ENCODE results near the gene HS3ST6.
"Not testable (repeated sequence)": the region's sequence is repeated elsewhere in the genome, so short reads cannot be mapped to it uniquely, and the experiment has no call there.

Gene HS3ST6

DNA sequence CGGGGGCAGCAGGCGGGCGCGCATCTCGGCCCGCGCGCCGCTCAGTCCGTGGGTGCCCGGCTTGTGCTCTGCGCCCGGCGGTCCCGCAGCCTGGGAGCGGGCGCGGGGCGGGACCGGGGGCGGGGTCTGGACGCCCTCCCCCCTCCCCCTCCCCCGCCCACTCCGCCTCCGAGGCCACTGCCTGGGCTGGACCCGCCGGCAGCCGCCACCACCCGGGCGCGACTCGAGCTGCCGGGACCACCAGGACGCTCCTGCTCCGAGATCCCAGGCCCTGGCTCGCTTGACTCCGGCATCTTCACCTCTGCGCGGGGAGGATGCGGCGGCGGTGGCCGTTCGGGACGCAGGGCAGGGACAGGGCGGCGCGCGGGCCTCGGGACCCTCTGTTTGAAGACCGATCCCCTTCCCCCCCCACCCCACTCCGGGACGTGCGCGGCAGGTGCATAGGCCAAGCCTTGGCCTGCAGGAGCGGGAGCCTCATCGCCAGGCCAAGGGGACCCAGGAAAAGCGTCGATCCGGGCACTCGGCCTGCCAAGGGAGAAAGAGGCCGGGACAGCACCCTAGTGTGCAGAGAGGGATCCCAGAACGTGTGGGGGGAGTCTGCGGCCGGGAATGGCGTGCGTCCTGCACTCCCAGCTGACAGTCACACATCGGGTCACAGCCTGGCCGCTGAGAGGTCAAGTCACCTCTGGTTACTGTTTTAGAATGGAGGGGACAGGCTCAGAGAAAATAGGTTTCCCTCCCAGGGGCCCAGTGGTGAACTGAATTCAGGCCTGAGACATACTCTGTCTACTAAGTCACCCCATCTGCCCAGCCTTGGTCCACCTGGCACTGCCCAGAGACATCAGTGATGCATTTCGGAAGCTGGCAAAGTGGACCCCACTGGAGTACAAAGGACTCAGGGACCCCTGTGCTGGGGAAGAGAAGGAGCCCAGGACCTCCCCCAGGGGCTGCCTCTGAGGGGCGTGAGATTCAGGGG is at the start of gene HS3ST6:
Gene HS3ST6, minus strand, starts transcription at position 65 of the 976 bp plus-strand sequence. CDS start 92 bp downstream, outside the sequence.
- no peak for DNase-seq (ENCODE audit: low read depth in 1 of 2, low spot score in 1 of 2)

DNA sequence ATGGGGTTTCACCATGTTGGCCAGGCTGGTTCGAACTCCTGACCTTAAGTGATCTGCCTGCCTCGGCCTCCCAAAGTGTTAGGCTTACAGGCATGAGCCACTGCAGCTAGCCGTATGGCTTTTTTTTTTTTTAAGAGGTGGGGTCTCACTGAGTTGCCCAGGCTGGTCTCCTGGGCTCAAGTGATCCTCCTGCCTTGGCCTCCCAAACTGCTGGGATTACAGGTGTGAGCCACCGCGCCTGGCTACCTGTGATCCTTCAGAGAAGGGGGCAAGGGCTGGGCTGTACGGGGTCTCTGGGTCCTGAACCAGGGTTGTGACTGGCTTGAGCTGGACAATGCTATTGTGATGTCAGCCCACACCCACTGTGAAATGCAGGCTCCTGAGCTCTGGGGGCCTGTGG is 48.2 kb upstream of the HS3ST6 start, which contains the start of gene RNF151:
Gene RNF151, plus strand, starts transcription at position 397 of the 400 bp plus-strand sequence. CDS start 26 bp downstream, outside the sequence.
- no peak for DNase-seq (ENCODE audit: low read depth in 1 of 2, low spot score in 1 of 2)

DNA sequence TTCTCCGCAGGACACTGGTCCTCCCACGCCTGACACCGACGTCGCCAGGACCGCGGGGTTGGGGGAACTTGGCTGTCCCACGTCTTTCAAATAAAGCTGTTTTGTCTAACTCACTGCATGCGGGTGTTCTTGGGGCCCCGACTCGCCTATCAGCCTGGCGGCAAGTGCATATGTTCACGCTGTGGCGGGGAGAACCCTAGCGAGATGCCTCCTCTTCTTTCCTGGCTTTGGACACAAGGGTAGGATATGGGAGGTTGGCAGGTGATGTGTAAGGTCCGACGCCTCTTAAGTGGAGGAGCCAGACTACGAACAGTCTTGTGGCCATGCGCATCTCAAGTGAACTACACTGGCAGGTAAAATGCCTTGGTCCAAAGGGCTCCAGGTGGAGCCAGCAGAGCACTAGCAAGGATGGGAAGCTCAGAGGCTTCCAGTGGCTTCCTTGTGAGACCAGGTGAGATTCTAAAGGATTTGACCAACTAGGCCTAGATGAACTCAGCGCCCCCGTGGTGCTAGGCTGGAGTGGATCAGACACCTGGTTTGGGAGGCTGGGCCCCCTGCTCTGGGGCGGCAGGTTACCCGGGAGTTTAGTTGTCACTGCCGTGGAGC is 47.3 kb upstream of the HS3ST6 start:
- DNase-seq (ENCODE audit: low read depth in 1 of 2, low spot score in 1 of 2): no peak

GRCh38 chr16:1964506-1965395 is 46.5 kb upstream of the HS3ST6 start, which contains the start of gene RPS2:
Gene RPS2 (minus strand): TSS chr16:1964826. CDS start chr16:1964625, 201 bp downstream.
- peak; percentile 96 to 97 for DNase-seq (ENCODE audit: low read depth in 1 of 2, low spot score in 1 of 2)

GRCh38 chr16:1963806-1964505 is 45.7 kb upstream of the HS3ST6 start:
- DNase-seq (ENCODE audit: low read depth in 1 of 2, low spot score in 1 of 2): peak in 1 of 2 donors; percentile 29

GRCh38 chr16:1962161-1963153 is 44.2 kb upstream of the HS3ST6 start:
- DNase-seq (ENCODE audit: low read depth in 1 of 2, low spot score in 1 of 2): not testable (repeated sequence)

- DNase-seq (ENCODE audit: low read depth in 1 of 2, low spot score in 1 of 2): no peak
These were observed 43.4 kb upstream of the HS3ST6 start for GRCh38 chr16:1961651-1962067.

DNA sequence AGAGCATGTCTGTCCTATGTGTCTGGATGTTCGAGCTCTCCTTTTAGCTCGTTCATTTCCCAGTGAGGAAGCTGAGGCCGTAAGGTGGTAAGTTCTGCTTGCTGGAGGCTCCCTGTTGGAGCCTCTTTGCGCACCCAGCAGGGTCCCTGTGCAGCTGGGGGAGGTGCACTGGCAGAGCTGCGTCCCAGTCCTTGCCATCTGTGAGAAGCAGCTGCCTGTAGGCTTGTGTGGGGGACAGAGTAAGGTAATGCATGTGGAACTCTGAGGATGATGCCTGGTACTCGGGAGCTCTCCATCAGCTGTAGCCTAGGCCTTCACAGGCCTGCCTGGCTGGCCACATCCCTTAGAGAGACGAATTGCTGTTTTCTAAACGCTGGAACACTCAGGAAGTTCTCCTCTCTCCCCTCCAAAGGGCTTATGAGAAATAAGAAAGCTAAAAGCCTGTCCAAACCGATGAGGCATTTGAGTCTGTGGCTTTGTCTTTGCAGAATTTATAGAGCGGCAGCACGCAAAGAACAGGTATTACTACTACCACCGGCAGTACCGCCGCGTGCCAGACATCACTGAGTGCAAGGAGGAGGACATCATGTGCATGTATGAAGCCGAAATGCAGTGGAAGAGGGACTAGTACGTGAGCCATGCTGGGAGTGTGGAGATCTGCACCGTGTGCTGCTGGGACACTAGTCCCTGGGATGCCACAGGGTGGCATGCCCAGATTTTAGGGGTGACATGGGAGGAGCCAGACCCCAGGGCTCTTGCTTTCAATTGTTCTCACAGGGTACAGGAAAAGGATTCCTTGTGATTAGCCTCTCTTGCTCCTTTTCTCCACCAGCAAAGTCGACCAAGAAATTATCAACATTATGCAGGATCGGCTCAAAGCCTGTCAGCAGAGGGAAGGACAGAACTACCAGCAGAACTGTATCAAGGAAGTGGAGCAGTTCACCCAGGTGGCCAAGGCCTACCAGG is 42.7 kb upstream of the HS3ST6 start:
- no peak for DNase-seq (ENCODE audit: low read depth in 1 of 2, low spot score in 1 of 2)

DNA sequence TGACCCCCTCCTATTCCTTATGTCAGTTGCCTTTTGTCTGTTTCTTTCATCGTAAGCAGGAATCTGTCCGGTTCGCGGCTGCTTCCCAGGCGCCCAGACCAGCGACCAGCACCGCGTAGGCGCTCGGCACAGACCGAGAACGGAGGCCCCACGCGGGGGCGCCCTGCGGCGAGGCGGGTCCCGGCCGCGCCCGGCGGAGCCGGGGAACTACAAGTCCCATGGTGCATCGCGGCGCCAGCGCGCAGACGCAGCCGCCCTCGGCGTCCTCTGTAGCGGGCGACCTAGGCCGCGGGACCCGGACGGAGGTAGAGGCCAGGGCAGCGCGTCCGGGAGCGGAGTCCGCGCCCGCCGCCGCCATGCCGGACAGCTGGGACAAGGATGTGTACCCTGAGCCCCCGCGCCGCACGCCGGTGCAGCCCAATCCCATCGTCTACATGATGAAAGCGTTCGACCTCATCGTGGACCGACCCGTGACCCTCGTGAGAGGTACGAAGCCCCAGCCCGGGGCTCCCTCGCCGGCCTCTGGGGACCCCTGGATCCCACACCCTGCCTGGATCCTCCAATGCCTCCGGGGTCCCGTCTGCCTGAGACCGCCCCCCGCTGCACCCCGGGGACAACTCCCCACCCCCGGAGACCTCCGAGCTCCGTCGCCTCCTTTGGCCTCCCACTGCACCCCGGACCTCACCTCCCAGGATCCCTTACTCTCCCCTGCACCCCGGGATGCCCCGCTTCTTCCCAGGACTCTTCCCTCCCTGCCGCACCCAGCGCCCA is 41.2 kb upstream of the HS3ST6 start, which contains the start of gene NDUFB10:
Gene NDUFB10, plus strand, starts transcription at position 270 of the 771 bp plus-strand sequence. Its CDS starts 87 bp downstream, at position 357.
- peak; percentile 83 to 86 for DNase-seq (ENCODE audit: low read depth in 1 of 2, low spot score in 1 of 2)

DNA sequence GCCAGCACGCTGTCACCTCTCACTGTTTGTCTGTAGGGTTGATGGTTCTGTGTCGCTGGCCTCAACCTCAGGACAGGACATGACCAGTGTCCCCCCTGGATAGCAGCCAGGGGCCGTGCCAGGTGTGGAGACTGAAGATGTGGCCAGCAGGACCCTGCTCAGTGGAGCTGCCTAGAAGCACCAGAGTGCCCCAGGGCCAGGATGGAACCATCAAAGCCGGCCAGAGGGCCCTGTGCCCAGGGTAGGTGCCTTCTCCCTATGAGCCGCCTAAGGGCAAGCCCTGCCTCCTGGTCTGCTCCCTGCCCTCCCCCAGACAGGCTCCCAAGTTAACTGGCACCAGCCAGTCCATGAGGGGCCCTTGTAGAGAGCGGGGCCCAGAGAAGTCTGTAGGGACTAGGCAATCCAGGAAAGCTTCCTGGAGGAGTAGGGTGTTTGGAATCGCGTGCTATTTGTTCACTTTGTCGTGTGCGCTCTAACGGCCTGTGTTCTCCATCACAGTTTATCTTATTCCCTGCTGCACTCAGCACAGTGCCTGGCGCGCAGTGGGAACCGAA is 40.6 kb upstream of the HS3ST6 start:
- DNase-seq (ENCODE audit: low read depth in 1 of 2, low spot score in 1 of 2): no peak

- not testable (repeated sequence) for DNase-seq (ENCODE audit: low read depth in 1 of 2, low spot score in 1 of 2)
These were observed 39.9 kb upstream of the HS3ST6 start for GRCh38 chr16:1958143-1958491.

DNA sequence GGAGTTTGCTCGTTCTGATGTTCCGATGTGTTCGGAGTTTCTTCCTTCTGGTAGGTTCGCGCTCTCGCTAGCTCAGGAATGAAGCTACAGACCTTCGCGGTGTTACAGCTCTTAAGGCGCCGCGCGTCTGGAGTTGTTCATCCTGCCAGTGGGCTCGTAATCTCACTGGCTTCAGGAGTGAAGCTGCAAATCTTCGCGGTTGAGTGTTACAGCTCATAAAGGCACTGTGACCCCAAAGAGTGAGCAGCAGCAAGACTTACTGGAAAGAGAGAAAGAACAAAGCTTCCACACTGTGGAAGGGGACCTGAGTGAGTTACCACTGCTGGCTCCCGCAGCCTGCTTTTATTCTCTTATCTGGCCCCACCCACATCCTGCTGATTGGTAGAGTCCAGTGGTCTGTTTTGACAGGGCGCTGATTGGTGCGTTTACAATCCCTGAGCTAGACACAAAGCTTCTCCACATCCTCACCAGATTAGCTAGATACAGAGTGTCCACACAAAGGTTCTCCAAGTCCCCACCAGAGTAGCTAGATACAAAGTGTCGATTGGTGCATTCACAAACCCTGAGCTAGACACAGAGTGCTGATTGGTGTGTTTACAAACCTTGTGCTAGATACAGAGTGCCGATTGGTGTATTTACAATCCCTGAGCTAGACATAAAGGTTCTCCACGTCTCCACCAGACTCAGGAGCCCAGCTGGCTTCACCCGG is 39.4 kb upstream of the HS3ST6 start:
- not testable (repeated sequence) for DNase-seq (ENCODE audit: low read depth in 1 of 2, low spot score in 1 of 2)

DNA sequence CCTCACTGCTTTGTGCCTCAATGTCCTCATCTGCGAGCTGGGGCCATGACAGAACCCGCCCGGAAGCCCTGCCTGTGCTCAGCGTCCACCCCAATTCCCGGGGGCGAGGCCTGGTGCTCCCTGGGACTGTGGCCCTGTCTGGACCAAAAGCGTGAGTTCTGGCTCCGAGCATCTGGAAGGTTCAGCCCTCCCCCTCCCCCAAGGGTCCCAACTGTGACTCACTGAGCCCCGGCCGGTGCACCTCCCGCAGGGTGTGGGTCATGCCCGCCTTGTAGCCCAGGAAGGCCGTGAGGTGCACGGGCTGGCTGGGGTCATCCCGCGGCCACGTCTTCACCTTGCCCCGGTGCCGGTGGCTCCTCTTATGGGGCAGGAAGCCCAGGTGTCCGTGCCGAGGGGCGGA is 35.5 kb upstream of the HS3ST6 start:
- DNase-seq (ENCODE audit: low read depth in 1 of 2, low spot score in 1 of 2): no peak

GRCh38 chr16:1950559-1950958 is 32.3 kb upstream of the HS3ST6 start:
- DNase-seq (ENCODE audit: low read depth in 1 of 2, low spot score in 1 of 2): no peak

DNA sequence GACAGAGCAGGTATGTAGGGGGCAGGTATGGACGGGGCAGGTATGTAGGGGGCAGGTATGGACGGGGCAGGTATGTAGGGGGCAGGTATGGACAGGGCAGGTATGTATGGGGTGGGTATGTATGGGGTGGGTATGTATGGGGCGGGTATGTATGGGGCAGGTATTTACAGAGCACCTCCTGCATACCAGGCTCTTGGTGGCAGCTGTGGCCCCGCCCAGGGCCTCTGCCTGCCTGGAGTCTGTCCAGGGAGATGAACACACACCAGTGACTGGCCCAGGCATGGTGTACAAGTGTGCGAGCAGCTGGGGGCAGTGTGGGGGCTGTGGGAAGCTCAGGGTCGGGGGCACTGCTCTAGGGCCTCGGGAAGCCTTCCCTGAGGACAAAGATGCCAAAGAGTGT is 31.8 kb upstream of the HS3ST6 start:
- no peak for DNase-seq (ENCODE audit: low read depth in 1 of 2, low spot score in 1 of 2)

DNA sequence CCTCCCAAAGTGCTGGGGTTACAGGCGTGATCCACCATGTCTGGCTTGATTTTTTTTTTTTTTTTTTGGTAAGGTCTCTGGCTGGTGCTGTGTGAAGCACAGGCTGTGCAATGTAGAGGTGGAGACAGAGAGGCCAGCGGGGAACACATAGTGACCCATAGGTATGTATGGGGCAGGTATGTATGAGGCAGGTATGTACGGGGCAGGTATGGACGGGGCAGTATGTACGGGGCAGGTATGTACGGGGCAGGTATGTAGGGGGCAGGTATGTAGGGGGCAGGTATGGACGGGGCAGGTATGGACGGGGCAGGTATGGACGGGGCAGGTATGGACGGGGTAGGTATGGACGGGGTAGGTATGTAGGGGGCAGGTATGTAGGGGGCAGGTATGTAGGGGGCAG is 31.3 kb upstream of the HS3ST6 start:
- no peak for DNase-seq (ENCODE audit: low read depth in 1 of 2, low spot score in 1 of 2)
